ENCODE results near the gene PMS1. TPM values are rescaled to one million over a fixed set of nuclear protein-coding genes. Genes with fewer than 3 reads are reported as not detected.
A peak's percentile ranks its signal among the peaks of the same experiment; 100 is the strongest.
"Not testable (repeated sequence)": the region's sequence is repeated elsewhere in the genome, so short reads cannot be mapped to it uniquely, and the experiment has no call there.

The PMS1 gene
- 39.1 TPM for total RNA-seq

GRCh38 chr2:189783927-189784867, at the start of gene PMS1, which contains the start of gene ORMDL1:
Gene PMS1, plus strand, starts transcription at chr2:189784450. Its CDS starts 7,360 bp downstream, at chr2:189791810.
Gene ORMDL1, minus strand, starts transcription at chr2:189784339. Its CDS starts 1,744 bp downstream, at chr2:189782595.
- H3K4me1 ChIP-seq (ENCODE audit: control insufficient read depth in 3 of 3, insufficient read depth in 3 of 3, low read length in 3 of 3) = peaks cover 13 to 24% (median 17%) of the 10 kb centered on the region in 3 donors
- peak within 1 kb of the TSS; percentile 93 to 98 (median 93) for H3K4me3 ChIP-seq (ENCODE audit: low read length in 3 of 3)
- no peaks in the 10 kb centered on the region for H3K9me3 ChIP-seq (ENCODE audit: control insufficient read depth in 3 of 3, low read length in 3 of 3)
- H3K27ac ChIP-seq (ENCODE audit: low read depth, low read length) = peak within 1 kb of the TSS; percentile 90
- H3K9ac ChIP-seq (ENCODE audit: low read depth in 1 of 3, low read length in 3 of 3) = peak within 1 kb of the TSS; percentile 93 to 97 (median 96)
- peaks cover 7 to 25% (median 19%) of the 10 kb centered on the region in 3 donors for H3K36me3 ChIP-seq (ENCODE audit: control insufficient read depth in 3 of 3, insufficient read depth in 3 of 3, low read length in 3 of 3)
- no peaks in the 10 kb centered on the region for H3K27me3 ChIP-seq (ENCODE audit: control insufficient read depth in 3 of 3, insufficient read depth in 3 of 3, low read length in 3 of 3)

- Histone ChIP-seq H3K9me3 (ENCODE audit: control insufficient read depth in 3 of 3, low read length in 3 of 3) (no peaks in the 10 kb centered on the region), H3K4me3 (ENCODE audit: low read length in 3 of 3) (no peak overlapping the region), H3K4me1 (ENCODE audit: control insufficient read depth in 3 of 3, insufficient read depth in 3 of 3, low read length in 3 of 3) (no peaks in the 10 kb centered on the region), H3K36me3 (ENCODE audit: control insufficient read depth in 3 of 3, insufficient read depth in 3 of 3, low read length in 3 of 3) (peaks cover 10 to 41% (median 31%) of the 10 kb centered on the region in 3 donors), H3K27ac (ENCODE audit: low read depth, low read length) (no peak overlapping the region), H3K27me3 (ENCODE audit: control insufficient read depth in 3 of 3, insufficient read depth in 3 of 3, low read length in 3 of 3) (no peaks in the 10 kb centered on the region), H3K9ac (ENCODE audit: low read depth in 1 of 3, low read length in 3 of 3) (no peak overlapping the region)
Measured at GRCh38 chr2:189751080-189751658, 33.1 kb upstream of the PMS1 start.

GRCh38 chr2:189756311-189756952, 27.8 kb upstream of the PMS1 start:
- no peak overlapping the region for H3K27ac ChIP-seq (ENCODE audit: low read depth, low read length)
- peaks cover 0 to 25% (median 20%) of the 10 kb centered on the region in 3 donors for H3K36me3 ChIP-seq (ENCODE audit: control insufficient read depth in 3 of 3, insufficient read depth in 3 of 3, low read length in 3 of 3)
- no peaks in the 10 kb centered on the region for H3K27me3 ChIP-seq (ENCODE audit: control insufficient read depth in 3 of 3, insufficient read depth in 3 of 3, low read length in 3 of 3)
- H3K9ac ChIP-seq (ENCODE audit: low read depth in 1 of 3, low read length in 3 of 3) = no peak overlapping the region
- no peaks in the 10 kb centered on the region for H3K9me3 ChIP-seq (ENCODE audit: control insufficient read depth in 3 of 3, low read length in 3 of 3)
- no peaks in the 10 kb centered on the region for H3K4me1 ChIP-seq (ENCODE audit: control insufficient read depth in 3 of 3, insufficient read depth in 3 of 3, low read length in 3 of 3)
- no peak overlapping the region for H3K4me3 ChIP-seq (ENCODE audit: low read length in 3 of 3)

- H3K4me3 ChIP-seq (ENCODE audit: low read length in 3 of 3); H3K9me3 ChIP-seq (ENCODE audit: control insufficient read depth in 3 of 3, low read length in 3 of 3); H3K27ac ChIP-seq (ENCODE audit: low read depth, low read length); H3K9ac ChIP-seq (ENCODE audit: low read depth in 1 of 3, low read length in 3 of 3); H3K27me3 ChIP-seq (ENCODE audit: control insufficient read depth in 3 of 3, insufficient read depth in 3 of 3, low read length in 3 of 3); H3K36me3 ChIP-seq (ENCODE audit: control insufficient read depth in 3 of 3, insufficient read depth in 3 of 3, low read length in 3 of 3): not testable (repeated sequence)
- H3K4me1 ChIP-seq (ENCODE audit: control insufficient read depth in 3 of 3, insufficient read depth in 3 of 3, low read length in 3 of 3) = peaks cover 9 to 16% (median 14%) of the 10 kb centered on the region in 3 donors
Measured at GRCh38 chr2:189760154-189760553, 24.1 kb upstream of the PMS1 start.

GRCh38 chr2:189762229-189762550, 22.1 kb upstream of the PMS1 start:
- Histone ChIP-seq H3K4me1 (ENCODE audit: control insufficient read depth in 3 of 3, insufficient read depth in 3 of 3, low read length in 3 of 3) (peaks cover 9 to 16% (median 14%) of the 10 kb centered on the region in 3 donors), H3K27me3 (ENCODE audit: control insufficient read depth in 3 of 3, insufficient read depth in 3 of 3, low read length in 3 of 3) (no peaks in the 10 kb centered on the region), H3K4me3 (ENCODE audit: low read length in 3 of 3) (peak overlapping the region; percentile 93 to 100 (median 99)), H3K36me3 (ENCODE audit: control insufficient read depth in 3 of 3, insufficient read depth in 3 of 3, low read length in 3 of 3) (peaks cover 0 to 7% (median 0%) of the 10 kb centered on the region in 3 donors), H3K27ac (ENCODE audit: low read depth, low read length) (peak overlapping the region; percentile 78), H3K9me3 (ENCODE audit: control insufficient read depth in 3 of 3, low read length in 3 of 3) (no peaks in the 10 kb centered on the region), H3K9ac (ENCODE audit: low read depth in 1 of 3, low read length in 3 of 3) (peak overlapping the region; percentile 85 to 97 (median 97))

GRCh38 chr2:189762551-189763298, 21.5 kb upstream of the PMS1 start, which contains the start of gene OSGEPL1:
Gene OSGEPL1, minus strand, starts transcription at chr2:189762792. Its CDS starts 1,152 bp downstream, at chr2:189761640.
- Histone ChIP-seq H3K9me3 (ENCODE audit: control insufficient read depth in 3 of 3, low read length in 3 of 3) (no peaks in the 10 kb centered on the region), H3K4me1 (ENCODE audit: control insufficient read depth in 3 of 3, insufficient read depth in 3 of 3, low read length in 3 of 3) (peaks cover 9 to 16% (median 14%) of the 10 kb centered on the region in 3 donors), H3K27me3 (ENCODE audit: control insufficient read depth in 3 of 3, insufficient read depth in 3 of 3, low read length in 3 of 3) (no peaks in the 10 kb centered on the region), H3K4me3 (ENCODE audit: low read length in 3 of 3) (peak within 1 kb of the TSS; percentile 93 to 100 (median 99)), H3K9ac (ENCODE audit: low read depth in 1 of 3, low read length in 3 of 3) (peak within 1 kb of the TSS; percentile 85 to 97 (median 97)), H3K36me3 (ENCODE audit: control insufficient read depth in 3 of 3, insufficient read depth in 3 of 3, low read length in 3 of 3) (peaks cover 0 to 5% (median 0%) of the 10 kb centered on the region in 3 donors), H3K27ac (ENCODE audit: low read depth, low read length) (peak within 1 kb of the TSS; percentile 78)

GRCh38 chr2:189763908-189764661, 20.2 kb upstream of the PMS1 start:
- H3K27ac ChIP-seq (ENCODE audit: low read depth, low read length) = no peak overlapping the region
- peak overlapping the region in 2 of 3 donors; percentile 93 to 99 for H3K4me3 ChIP-seq (ENCODE audit: low read length in 3 of 3)
- peaks cover 9 to 16% (median 14%) of the 10 kb centered on the region in 3 donors for H3K4me1 ChIP-seq (ENCODE audit: control insufficient read depth in 3 of 3, insufficient read depth in 3 of 3, low read length in 3 of 3)
- H3K36me3 ChIP-seq (ENCODE audit: control insufficient read depth in 3 of 3, insufficient read depth in 3 of 3, low read length in 3 of 3) = peaks cover 0 to 5% (median 0%) of the 10 kb centered on the region in 3 donors
- H3K9me3 ChIP-seq (ENCODE audit: control insufficient read depth in 3 of 3, low read length in 3 of 3) = no peaks in the 10 kb centered on the region
- H3K27me3 ChIP-seq (ENCODE audit: control insufficient read depth in 3 of 3, insufficient read depth in 3 of 3, low read length in 3 of 3) = no peaks in the 10 kb centered on the region
- peak overlapping the region in 2 of 3 donors; percentile 85 to 97 for H3K9ac ChIP-seq (ENCODE audit: low read depth in 1 of 3, low read length in 3 of 3)

- H3K9me3 ChIP-seq (ENCODE audit: control insufficient read depth in 3 of 3, low read length in 3 of 3) = no peaks in the 10 kb centered on the region
- peak overlapping the region; percentile 11 for H3K27ac ChIP-seq (ENCODE audit: low read depth, low read length)
- H3K9ac ChIP-seq (ENCODE audit: low read depth in 1 of 3, low read length in 3 of 3) = no peak overlapping the region
- H3K4me1 ChIP-seq (ENCODE audit: control insufficient read depth in 3 of 3, insufficient read depth in 3 of 3, low read length in 3 of 3) = no peaks in the 10 kb centered on the region
- H3K27me3 ChIP-seq (ENCODE audit: control insufficient read depth in 3 of 3, insufficient read depth in 3 of 3, low read length in 3 of 3) = no peaks in the 10 kb centered on the region
- H3K4me3 ChIP-seq (ENCODE audit: low read length in 3 of 3) = no peak overlapping the region
- peaks cover 5 to 45% (median 20%) of the 10 kb centered on the region in 3 donors for H3K36me3 ChIP-seq (ENCODE audit: control insufficient read depth in 3 of 3, insufficient read depth in 3 of 3, low read length in 3 of 3)
Measured at GRCh38 chr2:189770590-189771322, 13.5 kb upstream of the PMS1 start.

All from skeletal muscle tissue (tissue), 4 donors.